NCI-H1048 (cell line): Measurements from ENCODE around the gene PCSK6.
"Not testable (repeated sequence)": the region's sequence is repeated elsewhere in the genome, so short reads cannot be mapped to it uniquely, and the experiment has no call there.

ENCODE experiments used
- DNase-seq: peaks from one replicate; lab custom pipeline; 2025; lab: John Stamatoyannopoulos, UW

PCSK6 gene

DNA sequence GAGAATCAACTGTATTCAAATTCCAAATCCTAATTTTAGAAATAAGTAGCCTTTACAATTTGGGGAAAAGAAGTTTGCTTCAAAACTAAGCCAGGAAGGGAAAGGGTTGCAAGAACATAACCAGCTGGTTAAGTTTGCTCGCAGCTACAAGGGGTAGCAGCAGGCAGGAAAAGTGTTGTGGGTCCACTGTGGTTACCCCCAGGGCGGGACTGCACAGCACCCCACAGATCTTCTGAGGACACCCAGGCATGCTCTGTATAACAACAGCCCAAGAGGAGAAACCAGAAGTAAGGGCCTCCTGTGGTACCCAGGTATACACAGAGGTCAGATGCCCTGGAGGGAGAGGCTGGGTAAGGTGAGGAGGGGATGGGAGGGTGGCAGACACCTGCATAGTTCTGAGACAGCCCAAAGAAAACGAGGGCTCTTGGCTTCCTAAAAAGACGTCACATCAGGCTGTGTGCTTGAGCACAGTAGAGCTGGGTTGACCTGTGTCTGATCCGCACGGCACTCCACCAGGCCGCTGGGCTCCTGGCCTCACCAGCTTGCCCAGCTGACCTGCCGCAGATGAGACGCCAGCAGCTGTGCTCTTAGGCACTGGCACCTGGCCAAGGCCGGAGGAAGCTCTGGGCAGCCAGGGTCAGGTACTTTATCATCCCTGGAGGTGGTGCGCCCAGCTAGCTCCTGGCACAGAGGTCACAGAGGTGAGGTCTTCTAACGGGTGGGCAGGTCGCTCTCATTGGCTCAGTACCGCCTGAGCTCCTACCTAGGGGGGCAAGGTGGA lies 112.7 kb downstream of the PCSK6 start:
- DNase-seq, result no peak

DNA sequence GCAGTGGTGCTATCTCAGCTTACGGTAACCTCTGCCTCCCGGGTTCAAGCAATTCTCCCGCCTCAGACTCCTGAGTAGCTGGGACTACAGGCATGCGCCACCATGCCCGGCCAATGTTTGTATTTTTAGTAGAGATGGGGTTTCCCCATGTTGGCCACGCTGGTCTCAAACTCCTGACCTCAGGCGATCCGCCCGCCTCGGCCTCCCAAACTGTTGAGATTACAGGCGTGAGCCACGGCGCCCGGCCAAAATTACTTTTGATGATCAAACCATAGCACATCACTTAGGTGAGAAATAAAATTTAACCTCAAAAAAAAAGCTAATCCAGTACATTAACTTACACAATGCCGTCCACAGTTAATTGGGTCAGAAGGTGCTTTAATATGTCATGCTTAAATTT lies 114.5 kb downstream of the PCSK6 start:
- DNase-seq, result not testable (repeated sequence)

DNA sequence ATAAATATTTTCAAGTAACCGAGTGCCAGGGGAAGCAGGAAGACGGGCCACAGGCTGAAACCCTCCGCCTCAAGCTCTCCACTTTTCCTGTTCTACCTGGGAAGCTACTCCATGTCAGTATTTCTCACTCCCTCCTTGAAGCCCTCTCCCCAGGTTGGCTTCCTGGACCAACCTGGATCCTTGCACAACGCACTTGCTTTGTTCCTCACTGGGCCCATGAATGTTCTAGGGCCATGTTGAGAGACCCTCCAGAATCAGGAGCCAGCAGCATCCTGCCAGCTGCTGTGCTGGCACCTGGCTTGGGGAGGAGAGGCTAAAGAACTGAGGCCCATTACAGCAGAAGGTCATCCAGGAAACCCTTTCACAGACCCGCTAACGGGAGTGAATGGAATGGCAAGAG lies 115.2 kb downstream of the PCSK6 start:
- DNase-seq, result no peak

DNA sequence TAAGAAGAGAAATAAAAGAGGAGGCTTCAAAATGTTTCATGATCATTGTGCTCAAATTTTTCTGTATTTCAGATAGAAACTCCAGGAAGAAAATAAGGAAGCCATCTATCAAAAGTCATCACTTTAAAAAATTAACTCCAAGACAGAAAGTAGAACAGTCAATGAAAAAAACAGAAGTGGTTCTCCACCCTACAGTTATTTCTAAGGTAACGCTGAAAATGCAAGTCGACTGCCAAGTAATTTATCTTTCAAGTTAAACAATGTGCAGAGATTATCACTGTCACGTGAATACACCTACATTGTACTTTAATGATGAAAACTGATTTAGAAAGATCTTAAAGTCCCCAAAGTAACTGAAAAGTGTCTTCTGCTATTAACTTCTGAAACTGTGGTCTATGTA lies 115.9 kb downstream of the PCSK6 start:
- DNase-seq, result no peak

DNA sequence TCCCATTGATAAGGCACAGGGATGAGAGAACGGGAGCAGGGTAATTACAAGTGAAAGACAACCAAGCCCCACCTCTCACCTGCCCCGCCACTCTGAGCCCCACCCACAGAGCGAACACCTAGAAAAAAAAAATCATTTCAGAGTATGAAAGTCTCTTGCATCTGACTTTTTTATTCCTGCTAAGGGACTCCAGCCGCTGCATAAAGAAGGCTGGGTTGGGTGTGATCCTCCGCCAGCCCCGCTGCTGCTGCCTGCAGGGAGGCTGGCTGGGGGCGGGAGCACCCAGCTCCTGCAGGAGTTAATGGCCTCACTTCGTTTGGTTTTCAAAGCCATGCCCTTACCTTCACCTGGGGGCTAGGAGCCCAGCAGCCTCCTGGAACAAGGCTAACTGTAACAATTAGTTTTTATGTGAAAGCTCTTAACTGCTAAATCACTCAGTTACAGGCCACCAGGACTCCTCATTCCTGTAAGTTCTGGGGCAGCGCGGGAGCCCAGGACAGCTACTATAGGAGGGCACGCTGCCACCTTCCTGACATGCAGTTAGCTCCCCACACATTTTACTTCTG lies 116.5 kb downstream of the PCSK6 start:
- no peak for DNase-seq

DNA sequence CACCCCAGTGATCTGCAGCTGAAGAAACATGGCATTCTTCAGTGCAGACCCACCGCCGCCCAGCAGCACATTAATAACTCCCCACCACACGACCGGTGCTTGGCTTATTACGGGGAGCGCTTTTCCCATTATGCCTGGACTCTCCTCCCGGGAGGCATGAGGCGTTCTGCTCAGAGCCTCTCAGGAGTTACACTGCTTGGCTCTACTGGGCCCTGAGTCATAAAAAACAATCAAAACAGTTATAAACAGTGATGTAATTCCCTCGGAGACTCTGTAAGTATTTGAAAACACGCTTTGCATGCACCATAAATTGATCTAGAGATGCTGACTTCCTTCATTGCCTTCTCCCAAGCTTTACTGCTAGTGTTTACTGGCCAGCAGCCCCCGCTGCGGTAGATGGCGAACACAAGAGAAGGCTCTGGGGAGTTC lies 117.3 kb downstream of the PCSK6 start:
- no peak for DNase-seq

DNA sequence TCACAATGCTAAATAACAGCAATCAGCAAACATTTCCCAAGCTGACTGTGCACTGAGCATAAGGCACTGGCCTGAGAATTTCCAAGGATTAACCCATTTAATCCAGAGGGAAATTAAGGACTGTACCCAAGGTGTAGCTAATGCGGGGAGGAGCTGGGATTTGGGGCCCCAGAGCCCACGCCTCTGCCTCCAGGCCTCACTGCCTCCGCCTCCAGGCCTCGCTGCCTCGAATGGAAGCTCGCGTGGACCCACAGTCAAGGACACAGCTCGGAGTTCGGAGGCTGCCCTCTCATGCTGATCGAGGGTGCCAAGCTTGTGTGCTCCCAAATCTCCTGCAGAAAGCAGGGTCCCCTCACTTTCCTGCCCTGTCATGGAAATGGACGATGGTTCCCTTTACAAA lies 118.0 kb downstream of the PCSK6 start:
- DNase-seq, result no peak

DNA sequence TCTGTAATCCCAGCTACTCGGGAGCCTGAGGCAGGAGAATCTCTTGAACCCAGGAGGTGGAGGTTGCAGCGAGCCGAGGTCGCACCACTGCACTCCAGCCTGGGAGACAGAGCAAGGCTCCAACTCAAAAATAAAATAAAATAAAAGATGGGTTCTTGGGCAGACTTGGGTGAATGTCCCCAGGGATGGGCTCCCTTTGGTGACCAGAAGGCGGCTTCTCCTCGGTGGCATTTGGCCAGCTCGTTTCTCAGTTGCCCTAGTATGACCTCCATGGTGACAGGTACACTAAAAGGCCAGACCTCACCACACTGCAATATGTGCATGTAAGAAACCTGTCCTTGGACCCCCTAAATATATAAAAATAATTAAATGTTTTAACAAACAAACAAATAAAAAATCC lies 118.4 kb downstream of the PCSK6 start:
- no peak for DNase-seq

DNA sequence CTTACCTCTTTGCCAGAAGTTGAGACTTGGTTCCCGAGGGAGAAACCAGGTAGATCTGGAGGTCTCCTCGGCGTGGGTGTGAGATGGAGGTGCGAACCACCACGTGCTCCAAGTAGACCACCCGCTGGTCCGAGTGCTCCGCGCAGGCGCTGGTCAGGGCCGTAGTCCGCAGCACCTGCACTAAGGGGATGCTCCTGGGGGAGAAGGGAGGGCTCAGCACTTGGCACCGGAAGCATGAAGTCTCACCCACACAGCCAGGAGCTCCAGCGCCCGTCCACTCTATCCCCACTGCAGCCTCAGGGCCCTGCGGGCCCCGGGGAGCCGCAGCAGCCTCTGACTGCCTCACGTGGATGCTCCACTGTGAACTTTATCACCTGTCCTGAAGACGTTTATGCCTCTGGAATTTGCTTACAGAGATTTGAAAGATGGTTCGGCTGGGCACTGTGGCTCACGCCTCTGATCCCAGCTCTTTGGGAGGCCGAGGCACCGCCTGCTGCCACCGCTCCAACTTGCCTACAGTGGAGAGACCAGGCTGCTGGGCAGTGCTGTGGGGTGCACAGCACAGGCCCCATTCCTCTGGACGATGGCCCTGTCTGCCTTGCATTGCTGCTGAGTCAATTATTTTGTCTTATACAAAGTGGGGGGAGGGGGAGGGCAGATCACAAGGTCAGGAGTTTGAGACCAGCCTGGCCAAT lies 119.0 kb downstream of the PCSK6 start:
- DNase-seq, result no peak

DNA sequence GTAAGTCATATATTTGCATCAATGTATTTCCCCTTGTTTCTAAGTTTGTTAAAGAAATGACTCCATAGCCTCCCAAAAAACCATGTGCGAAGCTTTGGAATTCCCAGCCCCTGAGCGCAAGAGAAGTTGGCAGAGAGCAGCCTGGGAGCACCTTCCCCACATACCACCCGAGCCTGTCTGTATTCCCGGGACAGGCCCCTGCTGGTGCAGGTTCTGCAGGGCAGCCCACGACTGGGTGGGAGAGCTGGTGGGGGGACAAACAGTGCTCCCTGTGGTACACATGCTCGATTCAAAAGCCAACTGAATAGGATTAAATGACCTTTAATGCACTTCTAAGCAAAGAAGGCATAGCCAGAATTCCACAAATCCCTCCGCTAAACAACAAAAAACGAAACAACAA lies 119.8 kb downstream of the PCSK6 start:
- no peak for DNase-seq

DNA sequence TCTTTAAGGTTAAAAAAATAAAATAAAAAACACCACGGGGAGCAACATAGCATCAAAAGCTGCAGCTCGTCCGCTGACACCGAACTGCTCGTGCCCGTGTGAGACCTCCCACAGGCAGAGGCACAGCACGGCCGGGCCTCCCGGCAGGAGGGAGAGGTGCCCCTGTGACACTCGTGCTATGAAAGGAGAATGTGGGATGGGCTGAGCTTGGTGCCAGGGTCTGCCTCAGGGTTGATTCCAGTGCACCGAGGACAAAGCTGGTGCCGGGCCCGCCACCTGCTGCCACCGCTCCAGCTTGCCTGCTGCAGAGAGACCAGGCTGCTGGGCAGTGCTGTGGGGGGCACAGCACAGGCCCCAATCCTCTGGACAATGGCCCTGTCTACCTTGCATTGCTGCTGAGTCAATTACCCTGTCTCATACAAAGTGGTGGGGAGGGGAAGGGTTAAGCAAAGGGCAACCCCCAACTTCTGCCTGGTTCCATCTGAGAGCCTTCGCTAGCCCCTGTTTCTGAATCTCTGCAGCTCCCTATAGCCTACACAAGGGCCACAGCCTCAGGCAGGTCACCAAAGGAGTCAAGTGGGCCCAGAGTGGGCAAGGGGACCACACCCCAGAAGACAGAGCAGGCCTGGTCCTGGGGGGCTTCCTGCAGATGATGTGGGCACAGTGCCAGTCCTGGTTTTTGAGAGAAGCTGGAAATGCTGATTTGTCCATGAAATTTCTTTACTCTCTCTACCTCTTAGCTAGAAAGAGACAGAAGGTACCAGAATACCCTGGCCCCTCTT lies 120.5 kb downstream of the PCSK6 start:
- no peak for DNase-seq

DNA sequence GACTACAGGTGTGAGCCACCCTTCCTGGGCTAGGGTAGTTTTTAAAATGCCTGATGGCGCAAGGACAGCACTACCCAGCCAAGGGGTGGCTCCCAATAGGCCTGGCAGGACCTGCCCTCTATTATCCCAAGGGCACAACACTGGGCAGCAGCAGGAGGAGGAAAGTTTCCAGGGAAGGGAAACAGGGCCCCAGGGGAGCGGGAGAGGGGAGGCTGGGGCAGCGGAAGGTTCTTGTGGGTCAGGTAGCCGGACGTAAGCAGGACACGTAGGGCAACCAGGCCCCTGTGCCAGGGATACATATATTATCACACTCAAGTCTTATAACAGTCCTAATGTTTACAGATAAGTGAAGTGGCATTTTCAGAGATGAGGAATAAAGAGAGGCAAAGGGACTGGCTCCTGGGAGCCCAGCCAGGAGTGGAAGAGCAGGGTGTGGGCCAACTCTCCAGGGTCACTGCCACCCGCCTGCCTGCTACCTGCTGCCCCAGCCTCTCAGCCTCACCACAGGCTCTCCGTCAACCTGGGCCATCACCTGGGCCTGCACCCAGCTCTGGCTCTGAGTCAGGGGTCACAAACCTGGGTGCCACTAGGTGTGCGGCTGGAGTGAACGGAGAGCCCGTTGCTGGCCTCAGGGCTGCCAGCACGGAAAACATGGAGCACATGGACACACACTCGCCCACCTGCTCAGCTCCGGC lies 121.3 kb downstream of the PCSK6 start:
- DNase-seq, result no peak

DNA sequence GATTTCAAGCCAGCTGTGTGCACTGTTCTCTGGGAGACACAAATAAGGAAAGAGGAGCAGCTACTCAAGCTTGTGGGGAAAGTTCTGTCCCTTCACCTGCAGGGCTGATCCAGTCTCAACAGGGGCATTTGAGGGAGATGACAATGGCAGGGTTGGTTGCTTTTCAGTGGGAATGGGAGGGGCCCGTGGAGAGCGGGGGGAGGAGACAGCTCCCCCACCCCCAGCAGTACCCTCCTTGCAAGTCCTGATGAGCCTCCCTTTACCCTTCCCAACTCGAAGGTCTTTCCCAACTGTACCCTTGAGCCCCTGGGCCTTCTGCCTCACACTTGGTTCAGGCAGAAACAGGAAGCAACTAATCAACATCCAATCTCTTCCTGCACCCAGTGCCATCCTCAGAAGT lies 122.7 kb downstream of the PCSK6 start:
- no peak for DNase-seq

DNA sequence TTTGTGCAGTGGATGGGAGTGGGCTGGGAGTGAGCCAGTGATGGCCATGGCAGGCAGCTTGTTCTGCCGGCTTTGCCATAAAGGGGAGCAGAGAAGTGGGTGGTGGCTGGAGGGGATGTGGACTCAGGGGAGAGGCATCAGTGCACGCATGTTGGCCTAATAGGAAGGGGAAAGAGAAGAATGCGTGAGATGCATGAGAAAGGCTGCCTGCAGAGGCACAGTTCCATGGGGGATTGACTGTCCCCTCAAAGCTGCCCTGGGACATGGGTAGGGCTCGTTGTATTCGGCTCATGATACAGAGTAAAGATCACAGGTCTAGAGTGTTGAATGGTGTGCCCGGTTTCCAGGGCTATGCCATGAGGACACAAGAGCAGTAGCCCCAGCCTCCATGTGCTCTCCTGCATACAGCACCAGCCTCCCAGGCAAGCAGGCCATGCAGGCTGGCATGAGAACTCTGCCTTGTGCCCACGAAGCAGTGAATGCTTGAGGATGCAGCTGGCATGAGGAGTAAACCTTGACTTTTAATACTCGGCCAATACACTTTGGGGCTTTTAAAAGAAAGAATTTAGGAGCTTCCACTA lies 126.4 kb downstream of the PCSK6 start:
- DNase-seq, result no peak

DNA sequence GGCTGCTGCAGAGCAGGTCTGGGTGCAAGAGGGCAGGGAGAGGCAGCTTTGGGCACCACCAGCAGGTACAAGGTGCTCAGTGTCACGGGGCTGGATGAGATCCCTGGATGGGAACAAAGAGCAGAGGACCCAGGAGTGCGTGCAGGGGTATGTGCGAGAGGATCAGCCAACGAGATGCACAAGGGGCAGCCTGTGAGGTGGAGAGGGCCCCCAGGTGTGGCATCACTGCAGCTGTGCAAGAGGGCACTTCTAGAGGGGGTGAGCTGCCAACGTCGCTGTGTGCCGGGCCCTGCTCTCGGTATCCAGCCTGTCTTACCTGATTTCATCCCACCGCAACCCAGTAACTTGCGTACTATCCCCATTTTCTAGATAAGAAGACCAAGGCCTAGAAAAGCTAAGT lies 127.1 kb downstream of the PCSK6 start:
- DNase-seq, result no peak

DNA sequence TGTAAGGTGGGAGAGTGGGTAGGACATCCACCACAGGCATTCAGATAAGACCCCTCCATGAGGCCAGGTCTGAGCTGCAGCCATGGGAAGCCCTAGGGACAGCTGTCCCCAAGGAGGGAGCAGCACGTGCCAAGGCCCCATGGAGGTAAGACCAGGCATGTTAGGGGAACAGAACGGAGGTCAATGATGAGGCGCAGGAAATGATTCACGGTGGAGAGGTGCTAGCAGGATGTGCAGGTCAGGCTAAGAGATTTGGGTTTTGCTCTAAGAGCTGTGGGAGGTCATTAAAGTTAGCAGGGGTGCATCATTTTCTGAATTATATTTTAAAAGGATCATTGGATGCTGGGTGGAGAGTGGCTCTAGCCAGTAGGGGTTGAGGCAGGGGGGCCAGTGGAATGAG lies 128.1 kb downstream of the PCSK6 start:
- no peak for DNase-seq

DNA sequence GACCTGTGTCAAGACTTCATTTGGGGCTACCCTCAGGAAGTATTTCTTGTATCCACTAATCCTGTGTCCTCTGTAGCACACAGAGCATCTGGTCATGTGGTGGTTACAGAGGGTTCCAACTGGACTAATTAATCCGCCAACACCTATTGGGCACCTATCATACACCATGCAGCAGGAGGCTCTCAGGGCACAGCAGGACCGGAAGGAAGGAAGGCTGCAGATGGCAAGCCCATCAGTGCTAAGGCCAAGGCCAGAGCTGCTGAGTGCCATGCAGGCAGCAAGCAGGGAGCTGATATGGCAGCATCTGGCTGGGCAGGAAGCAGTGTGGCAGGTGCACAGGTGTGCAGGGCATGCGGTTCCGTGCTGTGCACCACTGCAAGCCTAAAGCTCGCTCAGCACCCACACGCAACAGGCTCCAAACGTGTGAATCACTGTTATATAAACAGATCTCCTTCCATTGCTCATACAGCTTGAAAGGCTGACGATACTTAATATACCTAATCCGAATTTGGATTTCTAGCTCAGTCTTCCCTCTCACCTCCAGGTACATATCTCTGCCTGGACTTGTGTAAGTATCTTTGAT lies 130.1 kb downstream of the PCSK6 start:
- no peak for DNase-seq

DNA sequence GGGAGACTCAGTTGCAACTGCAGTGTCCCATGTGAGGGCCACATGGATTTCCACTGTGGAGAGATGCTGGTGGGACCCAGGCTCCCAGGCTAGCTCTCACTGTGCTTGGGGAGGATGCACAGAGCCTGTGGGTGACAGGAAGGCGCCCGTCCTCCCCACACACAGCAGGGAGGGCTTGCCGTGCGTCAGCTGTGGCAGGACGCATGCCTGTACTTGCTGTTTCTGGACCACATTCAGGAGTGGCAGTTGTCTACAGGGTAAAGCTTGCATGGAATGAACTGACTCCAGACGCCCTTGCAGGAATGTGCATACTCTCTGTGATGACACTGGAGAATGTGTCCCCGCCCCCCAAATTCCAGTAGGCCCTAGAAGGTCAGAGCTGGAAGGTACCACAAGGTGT lies 130.6 kb downstream of the PCSK6 start:
- DNase-seq, result no peak

DNA sequence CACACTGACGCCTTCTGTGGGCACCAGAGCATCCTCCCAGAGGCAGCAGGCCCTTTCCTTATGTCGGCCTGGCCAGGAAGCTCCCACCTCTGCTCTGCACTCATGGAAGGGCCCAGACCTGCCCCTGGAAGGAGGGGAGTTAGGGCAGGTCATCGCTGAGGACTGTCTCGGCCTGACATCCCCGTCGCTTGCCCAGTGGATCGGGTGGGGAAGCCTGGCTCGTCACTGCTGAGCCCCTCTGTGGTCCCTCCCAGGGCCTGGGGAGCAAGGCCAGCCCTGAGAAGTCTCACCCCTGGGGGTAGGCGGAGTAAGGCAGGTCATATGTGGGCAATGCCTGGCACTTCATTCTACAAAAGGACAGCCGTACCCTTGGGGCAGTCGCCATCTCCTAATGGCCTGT lies 131.6 kb downstream of the PCSK6 start:
- DNase-seq, result no peak

DNA sequence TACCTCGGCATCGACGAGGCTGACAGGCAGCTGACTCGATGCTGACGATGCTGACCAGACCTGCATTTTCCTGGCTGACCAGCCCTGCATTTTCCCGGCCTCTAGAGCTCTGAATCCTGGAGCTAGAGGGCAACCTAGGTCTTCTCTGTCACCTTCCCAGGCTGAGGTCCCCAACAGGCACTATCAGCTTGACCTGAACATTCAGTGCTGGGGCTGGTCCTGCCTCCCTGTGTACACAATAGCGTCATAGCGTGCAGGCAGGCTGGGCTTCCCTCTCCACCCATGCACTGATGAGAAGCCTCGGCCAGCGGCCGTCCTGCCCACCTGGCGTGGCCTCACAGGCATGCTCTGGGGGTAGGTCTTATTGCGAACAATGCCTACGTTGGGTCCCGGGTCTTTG lies 132.2 kb downstream of the PCSK6 start:
- DNase-seq, result no peak

DNA sequence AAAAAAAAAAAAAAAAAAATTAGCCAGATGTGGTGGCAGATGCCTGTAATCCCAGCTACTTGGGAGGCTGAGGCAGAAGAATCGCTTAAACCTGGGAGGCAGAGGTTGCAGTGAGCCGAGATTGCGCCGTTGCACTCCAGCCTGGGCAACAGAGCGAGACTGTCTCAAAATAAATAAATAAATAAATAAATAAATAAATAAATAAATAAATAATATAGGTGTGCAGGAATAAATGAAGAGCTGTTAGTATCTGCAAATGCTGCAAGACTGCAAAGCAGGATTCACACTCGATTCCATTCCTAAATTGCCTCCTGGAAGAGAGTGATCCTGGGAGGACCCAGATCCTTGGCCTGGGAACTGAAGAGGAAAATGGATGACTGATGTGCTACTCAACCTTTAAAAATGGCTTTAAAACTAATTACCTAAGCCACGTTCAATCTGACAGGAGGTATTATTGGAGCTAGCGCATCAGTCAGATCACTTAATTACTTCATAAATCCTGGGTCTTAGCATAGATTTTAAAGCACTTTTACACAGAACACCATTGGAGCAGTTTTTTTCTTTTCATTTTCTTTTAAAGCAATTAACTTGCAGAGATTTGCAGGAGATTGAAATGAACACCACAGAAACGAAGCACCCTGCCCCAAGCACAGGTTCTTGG lies 132.9 kb downstream of the PCSK6 start:
- not testable (repeated sequence) for DNase-seq
